HG03025 (cell line): ENCODE data around the gene PDZD2.
"Not testable (repeated sequence)": the region's sequence is repeated elsewhere in the genome, so short reads cannot be mapped to it uniquely, and the experiment has no call there.

Experiments used
- ATAC-seq: cut with Tn5 transposase; IDR thresholded peaks from one replicate; pipeline ENCODE4 v1.9.1; 2021; ENCODE audit warnings: mild to moderate bottlenecking, moderate library complexity; ENCODE audit not compliant: unreplicated experiment, low FRiP score

PDZD2 gene

DNA sequence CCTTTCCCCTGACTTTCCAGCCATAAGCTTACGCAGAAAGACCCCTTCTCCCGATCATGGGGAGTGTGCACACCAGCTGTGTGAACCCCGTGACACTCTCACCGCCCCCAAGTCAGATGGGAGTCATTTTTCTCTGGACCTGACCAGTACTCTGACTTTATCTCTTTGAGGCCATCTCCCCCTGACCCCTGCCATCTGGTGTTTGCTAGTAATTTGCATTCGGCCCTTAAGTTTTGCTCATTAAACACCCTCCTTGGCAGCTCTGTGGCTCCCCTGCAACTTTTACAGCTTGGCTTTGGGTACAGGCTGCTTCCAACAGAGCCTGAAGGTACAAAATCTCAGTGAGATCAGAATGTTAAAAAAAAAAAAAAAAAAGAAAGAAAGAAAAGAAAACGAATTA lies 43.9 kb downstream of the PDZD2 start:
- ATAC-seq = no peak

DNA sequence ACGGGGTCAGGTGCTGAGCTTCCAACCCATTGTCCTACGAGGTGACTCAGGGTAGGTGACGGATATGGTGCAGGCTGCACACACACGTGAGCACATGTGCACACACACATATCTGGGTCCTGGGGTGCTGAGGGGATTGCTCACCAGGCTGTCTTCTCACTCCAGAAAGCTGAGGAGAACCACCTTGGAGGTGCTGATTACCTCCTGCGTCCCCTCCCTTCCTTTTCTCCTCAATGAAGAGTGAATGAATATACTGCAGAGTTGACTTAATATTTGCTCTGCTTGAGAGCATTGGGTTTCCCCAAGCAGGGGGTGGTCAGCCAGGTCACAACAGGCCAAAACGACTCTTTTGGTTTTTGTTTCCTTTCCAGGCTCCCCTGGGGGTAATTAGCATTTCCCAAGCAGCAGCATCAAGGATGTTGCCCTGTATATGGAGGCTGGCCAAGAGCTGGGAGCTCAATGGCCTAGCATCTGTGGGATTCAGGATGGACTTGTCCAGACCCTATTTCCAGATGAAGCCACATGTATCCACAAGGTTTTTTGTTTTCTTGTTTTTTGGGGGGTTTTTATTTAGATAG lies 49.7 kb downstream of the PDZD2 start:
- ATAC-seq = no peak

GRCh38 chr5:31691408-31691807 lies 52.5 kb downstream of the PDZD2 start:
- ATAC-seq = not testable (repeated sequence)

DNA sequence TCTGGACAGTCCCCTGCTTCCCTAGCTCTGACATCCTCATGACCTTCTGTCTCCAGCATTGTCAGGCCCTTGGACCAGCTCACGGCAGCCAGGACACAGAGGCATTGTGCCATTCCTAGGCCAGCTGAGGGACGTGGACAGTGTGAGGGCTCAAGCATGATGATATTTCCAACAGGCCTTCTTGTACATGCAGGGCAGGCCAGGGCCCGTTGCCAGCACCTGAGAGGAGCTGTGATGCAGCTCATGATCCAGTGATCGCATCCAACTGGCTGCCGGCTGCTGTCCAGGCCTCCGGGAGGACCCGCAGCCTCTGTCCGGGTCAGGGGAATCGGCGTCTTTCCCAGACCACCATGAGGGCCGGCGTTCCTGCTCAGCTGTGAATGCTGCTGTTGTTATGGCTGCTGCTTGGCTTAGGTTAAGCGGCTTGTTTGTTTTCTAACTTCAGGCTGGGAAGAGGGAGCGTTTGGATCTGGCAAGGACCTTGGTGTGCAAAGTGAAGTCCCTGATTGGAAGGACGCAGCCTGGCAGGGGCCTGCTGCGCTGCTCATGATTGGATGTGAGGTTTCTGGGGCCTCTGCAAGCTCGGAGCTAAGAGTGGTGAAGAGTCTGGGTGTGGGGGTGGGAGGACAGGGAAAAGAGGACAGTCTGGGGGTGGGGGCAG lies 53.8 kb downstream of the PDZD2 start:
- ATAC-seq = no peak

DNA sequence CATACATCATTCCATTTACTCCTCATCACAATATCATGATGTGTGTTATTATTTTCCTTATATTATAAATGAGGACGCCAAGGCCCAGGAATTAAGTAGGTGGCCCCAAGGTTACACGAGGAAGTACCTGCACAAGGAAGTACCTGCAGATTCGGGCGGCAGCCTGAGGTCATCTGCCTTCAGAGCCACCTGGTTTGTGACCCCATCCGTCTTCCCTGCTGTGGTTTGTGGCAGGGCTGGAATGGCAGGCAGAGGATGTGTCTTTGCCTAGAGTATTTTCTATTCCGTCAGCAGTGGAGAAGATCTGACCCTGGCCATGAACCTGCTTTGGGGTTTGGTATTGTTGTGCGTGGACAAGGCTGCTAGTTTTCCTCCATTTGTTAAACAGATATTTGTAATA lies 59.7 kb downstream of the PDZD2 start:
- no peak for ATAC-seq

GRCh38 chr5:31701642-31702299 lies 62.8 kb downstream of the PDZD2 start:
- ATAC-seq = no peak

DNA sequence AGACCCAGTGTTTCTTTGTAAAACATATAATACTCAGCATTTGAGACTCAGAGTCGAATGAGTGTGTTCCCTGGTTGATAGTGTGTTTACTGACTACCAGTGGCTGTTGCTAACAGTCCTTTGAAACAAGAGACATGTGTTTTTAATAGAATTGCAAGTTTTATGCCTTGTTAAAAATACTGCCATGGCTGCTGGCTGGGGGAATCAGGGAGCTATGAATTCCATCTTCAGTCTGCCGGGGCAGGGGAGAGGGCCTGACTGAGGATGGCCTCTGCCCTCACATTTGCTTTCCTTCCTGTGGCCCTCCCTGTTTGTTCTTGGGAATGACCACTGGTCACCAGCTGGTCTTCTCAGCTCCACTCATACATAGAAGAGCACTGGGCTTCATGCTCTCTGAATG lies 63.8 kb downstream of the PDZD2 start:
- ATAC-seq = no peak

- no peak for ATAC-seq
Measured at GRCh38 chr5:31703757-31704156, 64.8 kb downstream of the PDZD2 start.

DNA sequence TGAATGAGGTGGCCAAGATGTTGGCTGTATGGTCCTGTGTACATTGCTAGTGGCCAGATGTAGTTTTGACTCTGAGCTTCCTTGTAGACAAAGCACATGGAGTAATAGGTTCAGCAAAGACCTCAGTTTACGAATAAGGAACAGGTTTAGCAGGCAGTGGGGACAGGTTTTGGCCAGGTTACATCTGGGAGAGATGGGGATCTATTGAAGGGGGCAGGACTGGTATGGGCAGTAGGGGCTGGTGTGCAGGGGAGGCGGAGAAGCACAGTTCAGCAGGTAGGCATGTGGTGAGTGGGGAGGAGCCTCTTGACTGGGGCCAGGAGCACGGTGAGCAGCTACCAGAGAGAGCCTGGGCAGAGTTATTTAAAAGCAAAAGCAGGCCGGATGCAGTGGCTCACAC lies 67.3 kb downstream of the PDZD2 start:
- ATAC-seq = no peak

DNA sequence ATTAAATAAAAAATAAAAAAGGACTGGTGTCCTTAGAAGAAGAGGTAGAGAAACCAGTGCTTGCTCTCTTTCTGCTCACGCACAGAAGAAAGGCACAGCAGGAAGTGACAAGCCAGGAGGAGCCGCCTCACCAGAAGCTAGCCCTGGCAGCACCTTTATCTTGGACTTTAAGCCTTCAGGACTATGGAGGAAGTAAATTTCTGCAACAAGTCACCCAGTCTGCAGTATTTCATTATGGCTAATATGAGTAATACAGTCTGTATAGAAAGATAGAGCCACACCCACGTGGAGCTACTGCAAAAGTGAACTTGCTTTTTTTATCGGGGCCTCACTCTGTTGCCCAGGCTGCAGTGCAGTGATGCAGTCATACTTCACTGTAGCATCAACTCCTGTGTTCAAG lies 68.4 kb downstream of the PDZD2 start:
- no peak for ATAC-seq

- ATAC-seq = no peak
Measured at GRCh38 chr5:31708089-31708488, 69.2 kb downstream of the PDZD2 start.

- ATAC-seq = no peak
Measured at GRCh38 chr5:31711363-31711762, 72.4 kb downstream of the PDZD2 start.

DNA sequence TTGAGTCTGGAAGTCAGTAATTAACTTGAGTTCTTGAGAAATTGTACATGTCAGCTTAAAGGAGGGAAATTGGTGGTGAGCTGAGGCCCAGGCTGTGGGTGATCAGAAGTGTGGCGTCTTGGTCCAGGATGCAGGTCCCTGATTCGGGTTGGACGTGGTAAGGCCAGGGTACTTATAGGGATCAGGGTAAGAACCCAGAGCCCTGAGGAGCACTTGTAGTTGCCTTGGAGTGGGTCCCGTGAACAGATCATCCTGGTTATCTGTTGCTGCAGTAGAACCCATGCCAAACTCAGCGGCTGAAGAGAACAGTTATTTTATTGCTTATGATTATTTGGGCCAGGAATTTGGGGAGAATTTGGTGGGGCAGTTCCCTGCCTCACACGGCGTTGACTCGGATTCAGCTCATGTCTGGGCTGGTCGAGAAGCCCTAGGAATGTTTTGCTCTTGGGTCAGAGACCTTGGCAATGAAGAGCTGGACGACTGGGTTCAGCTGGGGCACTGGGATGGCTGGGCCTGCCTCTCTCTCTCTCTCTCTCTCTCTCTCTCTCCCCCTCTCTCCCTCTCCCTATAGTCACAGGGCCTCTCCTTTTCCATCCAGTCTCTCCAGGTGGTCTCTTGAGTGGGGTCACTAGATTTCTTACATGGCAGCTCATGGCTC lies 73.1 kb downstream of the PDZD2 start:
- no peak for ATAC-seq

GRCh38 chr5:31717561-31717960 lies 78.6 kb downstream of the PDZD2 start:
- ATAC-seq = no peak

- ATAC-seq = no peak
Measured at GRCh38 chr5:31720004-31720403, 81.1 kb downstream of the PDZD2 start.

DNA sequence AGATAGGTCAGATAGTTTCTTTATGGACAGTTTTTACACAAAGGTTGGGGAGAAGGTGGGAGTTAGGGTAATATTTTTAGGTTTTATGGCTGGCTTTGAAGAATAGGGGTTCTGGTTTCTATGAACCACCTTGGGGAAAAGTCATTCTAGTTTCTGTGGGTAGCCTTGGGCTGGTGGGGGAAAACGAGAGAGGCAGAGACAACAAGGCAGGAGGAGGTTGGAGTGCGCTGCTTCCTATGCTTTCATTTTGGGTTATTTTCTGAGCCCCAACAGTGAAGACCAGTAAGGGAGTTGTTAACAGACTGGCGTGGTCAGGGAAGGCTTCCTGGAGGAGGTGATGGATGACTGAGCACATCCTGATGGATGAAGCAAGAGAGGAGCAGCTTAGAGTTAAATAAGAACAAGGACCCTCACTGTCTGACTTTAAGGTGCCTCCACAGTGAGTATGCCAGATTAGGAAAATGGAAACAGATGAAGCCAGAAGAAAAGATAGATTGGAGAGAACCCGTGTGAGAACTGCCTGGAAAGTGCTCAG lies 81.9 kb downstream of the PDZD2 start:
- no peak for ATAC-seq

- ATAC-seq = no peak
Measured at GRCh38 chr5:31722111-31722510, 83.2 kb downstream of the PDZD2 start.

DNA sequence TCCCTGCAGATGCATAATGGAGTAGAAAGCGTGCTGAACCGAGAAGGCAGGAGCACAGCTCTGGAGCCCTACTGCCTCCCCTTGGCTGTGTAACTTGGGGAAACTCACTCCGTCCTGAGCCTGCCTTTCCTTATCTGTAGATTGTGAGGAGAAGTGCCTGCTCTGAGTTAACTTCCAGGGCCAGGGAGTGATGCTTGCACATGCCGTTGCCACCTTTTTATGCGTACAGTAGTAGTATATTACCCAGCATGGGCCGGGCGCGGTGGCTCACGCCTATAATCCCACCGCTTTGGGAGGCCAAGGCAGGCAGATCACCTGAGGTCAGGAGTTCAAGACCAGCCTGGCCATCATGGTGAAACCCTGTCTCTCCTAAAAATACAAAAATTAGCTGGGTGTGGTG lies 87.1 kb downstream of the PDZD2 start:
- ATAC-seq = no peak

DNA sequence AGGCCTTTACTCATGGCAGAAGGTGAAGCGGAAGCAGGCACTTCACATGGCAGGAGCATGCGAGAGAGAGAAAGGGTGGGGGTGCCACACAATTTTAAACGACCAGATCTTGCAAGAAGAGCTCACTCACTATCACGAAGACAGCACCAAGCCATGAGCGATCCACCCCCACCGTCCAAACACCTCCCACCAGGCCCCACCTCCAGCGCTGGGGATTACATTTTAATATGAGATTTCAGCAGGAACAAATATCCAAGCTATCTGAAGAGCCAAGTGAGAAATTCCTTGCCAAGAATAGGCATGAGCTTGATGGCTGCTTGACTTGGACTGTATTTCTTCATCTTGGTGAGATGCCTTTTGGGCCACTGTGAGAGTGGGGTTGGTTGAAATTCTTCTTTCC lies 88.0 kb downstream of the PDZD2 start:
- no peak for ATAC-seq

- ATAC-seq = no peak
Measured at GRCh38 chr5:31728039-31728438, 89.1 kb downstream of the PDZD2 start.

- ATAC-seq = not testable (repeated sequence)
Measured at GRCh38 chr5:31728806-31729205, 89.9 kb downstream of the PDZD2 start.
